Non-pigmented ciliary epithelial cell (primary cell): Measurements from ENCODE around the gene ZNF467.

Experiments
- DNase-seq: peaks from one replicate; pipeline ENCODE4 v3.0.0-alpha.2; 2010; ENCODE audit warnings: low read depth

Gene ZNF467

DNA sequence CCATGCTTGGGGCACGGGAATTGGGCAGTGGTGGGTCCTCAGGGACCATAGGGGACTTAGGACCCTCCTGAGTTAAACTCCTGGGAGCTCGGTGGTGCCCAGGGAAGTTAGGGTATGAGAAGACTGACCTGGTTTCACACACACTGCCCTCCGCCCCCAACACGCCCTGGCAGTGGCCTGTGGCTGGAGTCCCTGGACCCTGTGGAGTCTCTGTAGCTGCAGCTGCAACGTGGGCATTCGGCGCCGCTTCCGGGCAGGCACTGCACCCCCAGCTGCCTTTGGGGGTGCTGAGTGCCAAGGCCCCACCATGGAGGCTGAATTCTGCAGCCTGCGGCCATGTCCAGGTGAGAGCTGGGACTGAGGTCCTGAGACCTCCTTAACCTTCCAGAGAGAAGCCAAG, 34.9 kb upstream of the ZNF467 start:
- no peak for DNase-seq

DNA sequence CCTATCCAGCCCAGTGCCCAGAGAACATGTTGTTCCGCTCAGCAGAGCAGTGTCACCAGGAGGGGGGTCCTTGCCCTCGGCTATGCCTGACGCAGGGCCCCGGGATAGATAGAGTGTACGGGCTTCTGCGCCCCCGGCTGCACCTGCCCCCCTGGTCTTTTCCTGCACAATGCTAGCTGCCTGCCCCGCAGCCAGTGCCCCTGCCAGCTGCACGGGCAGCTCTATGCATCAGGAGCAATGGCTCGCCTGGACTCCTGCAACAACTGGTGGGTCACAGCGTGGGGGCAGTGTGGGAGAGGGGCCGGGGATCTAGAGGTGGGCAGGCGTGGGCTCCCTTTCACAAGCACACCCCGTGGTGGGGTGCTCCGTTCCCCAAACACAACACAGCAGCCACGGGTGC, 33.3 kb upstream of the ZNF467 start:
- DNase-seq = no peak

DNA sequence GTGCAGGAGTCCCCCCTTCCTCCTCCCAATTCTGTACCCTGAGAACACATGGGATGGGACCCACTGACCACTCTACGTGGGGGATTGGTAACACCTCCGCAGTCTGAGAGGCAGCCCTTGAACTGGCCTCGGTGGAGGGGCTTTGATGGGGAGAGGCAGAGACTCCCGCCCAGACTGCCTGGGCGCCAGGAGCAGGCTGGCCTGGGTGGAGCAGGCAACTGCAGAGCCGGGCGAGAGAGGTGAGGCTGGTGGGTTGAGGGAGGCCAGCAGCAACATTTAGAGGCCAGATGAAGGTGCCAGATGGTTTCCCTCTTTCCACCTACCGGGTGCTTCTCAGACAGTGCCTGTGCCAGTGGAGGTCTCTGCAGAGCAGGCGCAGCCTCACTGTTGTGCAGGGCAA, 30.7 kb upstream of the ZNF467 start:
- no peak for DNase-seq

DNA sequence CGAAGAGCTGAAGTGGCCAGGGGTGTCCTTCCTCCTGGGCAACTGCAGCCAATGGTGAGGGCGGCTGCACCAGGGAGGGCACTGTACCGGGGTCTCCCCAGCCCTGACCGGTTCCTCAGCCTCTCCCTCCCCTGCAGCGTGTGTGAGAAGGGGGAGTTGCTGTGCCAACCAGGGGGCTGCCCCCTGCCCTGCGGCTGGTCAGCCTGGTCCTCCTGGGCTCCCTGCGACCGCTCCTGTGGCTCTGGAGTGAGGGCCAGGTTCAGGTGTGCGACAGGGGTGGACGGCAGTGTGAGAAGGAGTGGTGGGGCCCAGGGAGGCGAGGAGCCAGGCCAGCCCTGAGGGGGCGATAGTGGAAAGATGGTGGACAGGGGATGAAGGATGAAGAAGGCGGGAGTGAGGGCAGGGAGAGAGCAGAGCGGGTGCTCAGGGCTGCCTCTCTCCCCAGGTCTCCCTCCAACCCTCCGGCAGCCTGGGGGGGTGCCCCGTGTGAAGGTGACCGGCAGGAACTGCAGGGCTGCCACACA, 30.2 kb upstream of the ZNF467 start:
- no peak for DNase-seq

DNA sequence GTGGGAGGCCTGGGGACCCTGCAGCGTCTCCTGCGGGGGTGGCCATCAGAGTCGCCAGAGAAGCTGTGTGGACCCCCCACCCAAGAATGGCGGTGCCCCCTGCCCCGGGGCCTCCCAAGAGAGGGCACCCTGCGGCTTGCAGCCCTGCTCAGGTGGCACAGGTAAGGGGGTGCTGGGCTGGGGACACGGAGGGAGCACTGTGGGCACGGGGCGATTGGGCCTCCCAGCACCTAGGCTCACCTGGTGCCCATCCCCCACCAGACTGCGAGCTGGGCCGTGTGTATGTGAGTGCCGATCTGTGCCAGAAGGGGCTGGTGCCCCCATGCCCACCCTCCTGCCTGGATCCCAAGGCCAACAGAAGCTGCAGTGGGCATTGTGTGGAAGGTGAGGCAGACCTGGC, 29.6 kb upstream of the ZNF467 start:
- DNase-seq = no peak

DNA sequence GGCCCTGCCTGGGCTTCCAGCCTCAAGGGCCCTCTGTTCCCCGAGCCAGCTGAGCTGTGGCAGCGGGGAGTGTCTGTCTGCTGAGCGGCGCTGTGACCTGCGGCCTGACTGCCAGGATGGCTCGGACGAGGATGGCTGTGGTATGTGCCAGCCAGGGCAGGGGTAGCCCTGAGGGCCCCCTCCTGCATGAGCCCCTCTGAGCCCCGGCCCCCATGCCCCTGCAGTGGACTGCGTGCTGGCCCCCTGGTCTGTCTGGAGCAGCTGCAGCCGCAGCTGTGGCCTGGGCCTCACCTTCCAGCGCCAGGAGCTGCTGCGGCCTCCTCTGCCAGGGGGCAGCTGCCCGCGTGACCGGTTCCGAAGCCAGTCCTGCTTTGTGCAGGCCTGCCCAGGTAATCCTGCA, 28.4 kb upstream of the ZNF467 start:
- no peak for DNase-seq

DNA sequence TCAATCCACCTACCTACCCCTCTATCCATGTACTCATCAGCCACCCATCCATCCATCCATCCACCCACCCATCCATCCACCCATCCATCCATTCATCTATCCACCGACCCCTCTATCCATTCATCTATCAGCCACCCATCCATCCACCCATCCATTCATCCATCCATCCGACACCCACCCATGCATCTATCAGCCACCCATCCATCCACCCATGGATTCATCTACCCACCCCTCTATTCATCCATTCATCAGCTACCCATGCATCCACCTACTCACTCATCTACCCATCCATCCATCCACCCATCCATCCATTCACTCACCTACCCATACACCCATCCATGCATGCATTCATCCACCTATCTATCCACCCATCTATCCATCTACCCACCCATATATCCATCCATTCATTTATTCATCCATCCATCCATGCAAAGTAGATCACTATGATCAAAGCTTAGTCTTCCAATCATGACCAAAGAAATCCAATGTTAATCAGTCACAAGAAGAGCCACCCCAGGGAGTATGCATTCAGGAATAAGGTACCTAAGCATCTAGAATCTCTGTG, 27.7 kb upstream of the ZNF467 start:
- no peak for DNase-seq

DNA sequence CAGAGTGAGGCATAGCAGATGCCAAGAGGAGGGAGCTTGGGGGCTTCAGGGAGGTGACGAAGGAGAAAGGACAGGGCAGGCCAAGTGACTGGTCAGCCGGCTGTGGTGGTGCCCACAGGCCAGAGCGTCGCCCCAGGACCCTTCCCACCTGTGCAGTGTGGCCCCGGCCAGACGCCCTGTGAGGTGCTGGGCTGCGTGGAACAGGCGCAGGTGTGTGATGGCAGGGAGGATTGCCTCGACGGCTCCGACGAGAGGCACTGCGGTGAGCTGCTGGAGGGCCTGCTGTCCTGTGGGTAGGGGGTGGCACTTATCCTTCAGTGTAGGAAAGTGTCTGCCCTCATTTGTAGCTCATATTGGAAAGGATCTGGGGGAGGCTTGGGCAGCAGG, 26.8 kb upstream of the ZNF467 start:
- DNase-seq = no peak

DNA sequence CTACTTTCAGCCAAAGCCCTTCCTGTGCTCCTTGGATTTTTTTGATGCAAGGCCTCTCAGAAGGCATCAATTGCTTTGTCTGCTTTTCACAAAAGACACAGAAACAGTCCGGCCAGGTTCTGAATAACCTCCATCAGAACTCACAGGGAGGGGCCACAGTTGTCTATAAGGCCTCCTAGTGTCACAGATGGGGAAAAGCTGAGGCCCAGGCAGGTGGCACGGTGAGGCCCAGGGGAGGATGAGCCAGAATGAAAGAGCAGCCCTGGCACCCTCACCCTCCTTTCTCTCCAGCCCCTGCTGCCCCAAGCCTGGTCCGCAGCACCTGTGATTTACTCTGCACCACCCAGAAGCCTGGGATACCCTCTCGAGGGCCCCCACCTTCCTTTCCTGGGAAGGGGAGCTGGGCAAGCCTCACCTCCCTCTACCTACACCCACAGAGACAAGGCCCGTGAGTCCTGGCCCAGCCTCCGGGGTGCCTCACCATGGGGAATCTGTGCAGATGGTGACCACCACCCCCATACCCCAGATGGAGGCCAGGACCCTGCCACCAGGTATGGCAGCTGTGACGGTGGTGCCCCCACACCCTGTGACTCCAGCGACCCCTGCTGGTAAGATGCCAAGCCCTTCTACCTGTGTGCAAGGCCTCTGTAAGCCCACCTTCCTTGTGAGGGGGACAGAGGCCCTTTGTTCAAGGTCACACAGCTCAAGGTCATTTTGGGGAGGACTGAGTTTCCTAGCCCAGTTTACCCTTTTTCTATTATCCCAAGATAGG, 26.2 kb upstream of the ZNF467 start:
- no peak for DNase-seq

DNA sequence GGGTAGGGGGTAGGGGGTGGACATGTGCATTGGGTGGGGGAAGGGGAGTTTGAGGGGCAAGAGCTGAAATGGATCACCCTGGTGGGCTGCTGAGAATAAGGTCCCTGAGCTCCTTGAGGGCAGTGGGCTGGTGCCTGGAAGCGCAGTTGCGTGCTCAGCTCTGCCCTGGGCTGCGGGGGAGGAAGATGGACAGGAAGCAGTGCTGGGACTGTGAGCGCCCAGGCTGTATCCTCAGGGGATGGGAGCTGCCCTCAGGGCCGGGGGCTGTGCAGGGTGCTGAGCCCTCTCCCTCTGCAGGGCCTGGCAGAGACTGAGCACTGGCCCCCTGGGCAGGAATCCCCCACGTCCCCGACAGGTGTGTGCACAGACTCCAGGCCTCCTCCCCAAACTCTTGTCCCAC, 24.4 kb upstream of the ZNF467 start:
- DNase-seq = no peak

DNA sequence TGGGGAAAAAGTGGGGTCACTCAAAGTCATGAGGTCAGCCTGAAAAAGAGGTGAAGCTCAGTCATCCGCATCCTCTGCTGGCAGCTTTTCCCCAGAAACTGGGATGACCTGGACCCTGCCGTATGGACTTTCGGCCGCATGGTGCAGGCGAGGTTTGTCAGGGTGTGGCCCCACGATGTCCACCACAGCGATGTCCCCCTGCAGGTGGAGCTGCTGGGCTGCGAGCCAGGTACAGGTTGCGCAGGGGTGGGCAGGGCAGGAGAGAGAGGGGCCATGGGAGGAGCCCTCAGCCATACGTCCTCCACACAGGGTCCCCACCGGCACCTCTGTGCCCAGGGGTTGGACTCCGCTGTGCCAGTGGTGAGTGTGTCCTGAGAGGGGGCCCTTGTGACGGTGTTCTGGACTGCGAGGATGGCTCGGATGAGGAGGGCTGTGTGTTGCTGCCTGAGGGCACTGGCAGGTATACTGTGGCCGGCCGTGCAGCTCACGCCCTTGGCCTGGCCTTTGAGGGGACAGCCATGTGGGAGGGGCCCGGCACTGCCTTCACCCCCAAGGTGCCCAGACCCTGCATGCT, 23.0 kb upstream of the ZNF467 start:
- no peak for DNase-seq

DNA sequence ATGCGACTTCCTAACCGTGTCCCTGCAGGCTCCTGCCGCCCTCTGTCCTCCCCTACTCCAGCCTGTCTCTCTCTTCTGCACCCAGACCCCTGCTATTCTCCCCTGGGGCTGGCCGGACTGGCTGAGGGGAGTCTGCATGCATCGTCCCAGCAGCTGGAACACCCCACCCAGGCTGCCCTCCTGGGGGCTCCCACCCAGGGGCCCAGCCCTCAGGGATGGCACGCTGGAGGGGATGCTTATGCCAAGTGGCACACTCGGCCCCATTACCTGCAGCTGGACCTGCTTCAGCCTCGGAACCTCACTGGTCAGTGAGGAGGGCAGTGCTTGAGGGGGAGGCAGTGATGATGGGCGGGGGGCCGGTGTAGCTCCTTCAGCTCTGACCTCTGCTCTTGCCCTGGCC, 21.7 kb upstream of the ZNF467 start:
- no peak for DNase-seq

DNA sequence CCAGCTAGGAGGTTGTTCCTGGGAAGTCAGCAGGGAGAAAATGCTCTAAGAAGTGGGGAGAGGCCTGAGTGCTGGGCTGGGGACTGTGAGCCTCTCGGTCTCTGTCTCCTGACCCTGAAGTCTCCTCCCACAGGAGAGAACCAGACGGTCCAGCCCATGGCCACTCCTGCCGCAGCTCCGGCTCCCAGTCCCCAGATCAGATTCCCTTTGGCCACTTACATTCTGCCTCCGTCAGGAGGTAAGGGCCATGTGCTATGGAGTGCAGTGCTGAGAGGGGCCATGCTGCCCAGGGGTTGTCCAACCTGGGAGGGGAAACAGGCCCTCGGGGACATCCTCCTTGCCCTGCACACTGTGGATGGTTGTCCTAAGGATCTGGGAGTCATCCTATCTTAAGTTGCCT, 21.3 kb upstream of the ZNF467 start:
- DNase-seq = no peak

DNA sequence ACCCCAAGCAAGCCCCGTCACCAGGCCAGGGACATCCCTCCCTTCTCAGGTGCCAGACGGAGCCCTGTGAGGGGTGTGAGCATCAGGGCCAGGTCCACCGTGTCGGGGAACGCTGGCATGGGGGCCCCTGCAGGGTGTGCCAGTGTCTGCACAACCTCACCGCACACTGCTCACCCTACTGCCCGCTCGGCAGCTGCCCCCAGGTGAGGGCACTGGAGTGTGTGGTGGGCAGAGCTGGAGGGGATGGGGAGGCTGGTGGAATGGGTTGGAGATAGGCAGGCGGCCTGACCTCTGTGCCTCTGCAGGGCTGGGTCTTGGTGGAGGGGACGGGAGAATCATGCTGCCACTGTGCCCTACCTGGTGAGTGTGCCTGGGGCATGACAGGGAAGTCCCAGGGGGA, 19.9 kb upstream of the ZNF467 start:
- DNase-seq = no peak

DNA sequence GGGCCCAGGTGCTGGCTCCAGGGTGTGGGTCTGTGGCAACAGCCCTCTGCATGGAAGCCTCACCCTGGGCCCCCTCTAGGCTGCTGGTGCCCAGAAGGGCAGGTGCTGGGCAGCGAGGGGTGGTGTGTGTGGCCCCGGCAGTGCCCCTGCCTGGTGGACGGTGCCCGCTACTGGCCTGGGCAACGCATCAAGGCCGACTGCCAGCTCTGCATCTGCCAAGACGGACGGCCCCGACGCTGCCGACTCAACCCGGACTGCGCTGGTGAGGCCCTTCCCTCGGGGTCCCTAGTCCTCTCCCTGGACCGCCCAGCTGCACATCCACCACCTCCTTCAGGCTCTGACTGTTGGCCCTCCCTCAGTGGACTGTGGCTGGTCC, 18.8 kb upstream of the ZNF467 start:
- no peak for DNase-seq

DNA sequence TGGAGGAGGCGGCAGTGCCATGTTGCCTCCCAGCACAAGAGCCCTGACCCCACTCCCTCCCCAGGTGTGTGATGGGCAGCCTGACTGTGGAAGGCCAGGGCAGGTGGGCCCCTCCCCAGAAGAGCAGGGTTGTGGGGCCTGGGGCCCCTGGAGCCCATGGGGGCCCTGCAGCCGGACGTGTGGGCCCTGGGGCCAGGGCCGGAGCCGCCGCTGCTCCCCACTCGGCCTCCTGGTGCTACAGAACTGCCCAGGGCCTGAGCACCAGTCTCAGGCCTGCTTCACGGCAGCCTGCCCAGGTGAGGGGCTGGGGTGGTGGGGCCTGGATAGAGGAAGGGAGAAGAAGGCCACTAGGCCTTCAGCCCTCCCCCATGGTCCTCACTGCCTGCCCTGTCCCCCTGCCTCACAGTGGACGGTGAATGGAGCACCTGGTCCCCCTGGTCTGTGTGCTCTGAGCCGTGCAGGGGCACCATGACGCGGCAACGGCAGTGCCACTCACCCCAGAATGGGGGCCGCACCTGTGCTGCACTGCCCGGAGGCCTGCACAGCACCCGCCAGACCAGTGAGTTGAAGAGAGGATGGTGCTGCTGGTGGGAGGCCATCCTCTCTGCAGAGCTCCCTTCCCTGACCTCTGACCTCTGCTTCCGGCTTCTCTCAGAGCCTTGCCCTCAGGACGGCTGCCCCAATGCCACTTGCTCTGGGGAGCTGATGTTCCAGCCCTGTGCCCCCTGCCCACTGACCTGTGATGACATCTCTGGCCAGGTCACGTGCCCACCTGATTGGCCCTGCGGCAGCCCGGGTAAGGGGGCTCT, 18.2 kb upstream of the ZNF467 start:
- DNase-seq = no peak

DNA sequence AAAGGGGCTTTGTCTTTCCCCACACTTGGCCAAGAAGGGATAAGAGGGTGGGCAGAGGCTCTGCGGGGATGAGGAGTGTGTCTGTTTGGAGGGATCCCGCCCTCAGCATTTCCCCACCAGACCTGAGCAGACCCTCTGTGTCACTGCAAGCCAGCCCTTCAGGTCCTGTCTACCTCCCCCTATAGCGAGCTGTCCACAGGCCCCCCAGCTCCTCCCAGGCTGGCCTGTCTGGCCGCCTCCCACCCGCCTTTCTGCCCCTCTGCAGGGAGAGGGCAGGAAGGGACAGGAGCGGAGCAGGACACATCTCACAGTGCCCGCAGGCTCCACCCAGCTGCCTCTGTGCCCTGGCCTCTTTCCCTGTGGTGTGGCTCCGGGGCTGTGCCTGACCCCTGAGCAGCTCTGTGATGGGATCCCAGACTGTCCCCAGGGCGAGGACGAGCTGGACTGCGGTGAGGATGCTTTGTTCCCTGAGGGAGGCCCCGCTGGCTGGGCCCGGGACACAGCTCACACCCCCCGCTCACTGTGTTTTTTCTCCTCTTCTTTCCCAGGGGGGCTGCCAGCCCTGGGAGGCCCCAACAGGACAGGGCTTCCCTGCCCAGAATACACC, 17.5 kb upstream of the ZNF467 start:
- no peak for DNase-seq

DNA sequence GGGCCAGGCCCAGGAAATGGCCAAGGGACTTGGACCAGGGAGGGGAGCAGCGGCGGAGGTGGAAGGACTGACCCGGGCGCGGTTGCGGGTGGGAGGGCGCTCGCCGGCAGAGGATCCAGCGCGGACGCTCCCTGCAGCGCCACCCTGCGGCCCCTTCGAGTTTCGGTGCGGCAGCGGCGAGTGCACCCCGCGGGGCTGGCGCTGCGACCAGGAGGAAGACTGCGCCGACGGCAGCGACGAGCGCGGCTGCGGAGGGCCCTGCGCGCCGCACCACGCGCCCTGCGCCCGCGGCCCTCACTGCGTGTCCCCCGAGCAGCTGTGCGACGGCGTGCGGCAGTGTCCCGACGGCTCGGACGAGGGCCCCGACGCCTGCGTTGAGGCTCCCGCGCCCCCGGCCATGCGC, 16.8 kb upstream of the ZNF467 start:
- no peak for DNase-seq

DNA sequence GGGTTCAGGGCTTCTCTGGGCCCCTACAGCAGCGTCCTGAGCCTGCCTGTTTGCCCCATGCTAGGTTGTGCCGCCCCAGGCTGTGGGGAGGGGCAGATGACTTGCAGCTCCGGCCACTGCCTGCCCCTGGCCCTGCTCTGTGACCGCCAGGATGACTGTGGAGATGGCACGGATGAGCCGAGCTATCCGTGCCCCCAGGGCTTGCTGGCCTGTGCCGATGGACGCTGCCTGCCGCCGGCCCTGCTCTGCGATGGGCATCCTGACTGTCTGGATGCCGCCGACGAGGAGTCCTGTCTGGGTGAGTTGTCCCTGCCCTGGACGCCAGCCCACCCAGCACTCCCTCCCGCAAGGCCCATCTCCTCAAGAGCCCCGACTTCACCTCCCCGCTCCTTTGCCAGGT, 15.7 kb upstream of the ZNF467 start:
- no peak for DNase-seq

DNA sequence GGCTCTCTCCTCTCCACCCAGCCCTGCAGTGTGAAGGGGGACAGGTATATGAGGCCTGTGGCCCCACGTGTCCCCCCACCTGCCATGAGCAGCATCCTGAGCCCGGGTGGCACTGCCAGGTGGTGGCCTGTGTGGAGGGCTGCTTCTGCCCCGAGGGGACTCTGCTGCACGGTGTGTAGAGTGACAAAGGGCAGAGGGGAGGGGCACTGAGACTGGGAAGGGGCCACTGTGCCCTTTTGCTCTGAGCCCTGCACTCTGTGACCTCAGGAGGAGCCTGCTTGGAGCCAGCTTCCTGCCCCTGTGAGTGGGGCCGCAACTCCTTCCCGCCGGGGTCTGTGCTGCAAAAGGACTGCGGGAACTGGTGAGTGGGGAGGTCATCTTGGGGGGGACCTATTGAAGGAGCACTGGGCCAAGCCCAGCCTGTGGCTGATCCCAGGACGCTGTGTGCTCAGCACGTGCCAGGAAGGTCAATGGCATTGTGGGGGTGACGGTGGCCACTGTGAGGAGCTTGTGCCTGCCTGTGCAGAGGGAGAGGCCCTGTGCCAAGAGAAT, 15.0 kb upstream of the ZNF467 start:
- DNase-seq = no peak

DNA sequence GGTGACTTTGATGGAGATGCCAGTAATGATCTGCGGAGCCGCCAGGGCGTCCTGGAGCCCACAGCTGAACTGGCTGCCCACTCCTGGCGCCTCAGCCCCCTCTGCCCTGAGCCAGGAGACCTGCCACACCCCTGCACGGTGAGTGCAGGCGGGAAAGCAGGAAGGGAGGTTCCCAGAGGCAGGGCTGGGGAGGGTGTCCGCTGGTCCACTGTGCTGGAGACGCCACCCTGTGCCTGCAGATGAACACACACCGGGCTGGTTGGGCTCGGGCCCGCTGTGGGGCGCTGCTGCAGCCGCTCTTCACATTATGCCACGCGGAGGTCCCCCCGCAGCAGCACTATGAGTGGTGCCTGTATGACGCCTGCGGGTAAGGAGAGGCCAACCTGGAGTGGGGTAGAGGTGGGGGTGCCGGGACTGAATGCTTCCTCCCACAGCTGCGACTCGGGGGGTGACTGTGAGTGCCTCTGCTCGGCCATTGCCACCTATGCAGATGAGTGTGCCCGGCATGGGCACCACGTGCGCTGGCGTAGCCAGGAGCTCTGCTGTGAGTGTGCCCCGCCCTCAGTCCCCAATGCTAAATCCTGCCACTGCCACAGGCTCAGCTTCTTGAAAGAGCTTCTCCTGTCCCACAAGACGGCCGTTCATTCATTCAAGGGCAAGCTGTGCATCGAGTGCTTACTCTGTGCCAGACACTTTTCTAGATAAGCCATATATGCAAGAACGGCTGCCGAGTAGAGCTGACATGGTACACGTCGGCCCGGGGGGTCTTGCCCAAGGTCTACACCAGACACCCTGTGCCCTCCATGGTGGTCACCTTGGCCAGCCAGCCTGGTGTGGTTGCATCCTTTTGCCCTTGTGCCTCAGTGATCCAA, 14.3 kb upstream of the ZNF467 start:
- DNase-seq = no peak
